ENCODE measurements around the gene NHSL1.

Gene NHSL1

GRCh38 chr6:138482816-138483215 lies 16.5 kb downstream of the NHSL1 start:
- no peaks in the 10 kb centered on the region for H3K4me1 ChIP-seq (ENCODE audit: control insufficient read depth in 1 of 2, insufficient read depth in 1 of 2, low read depth in 1 of 2, low read length in 1 of 2)
- no peaks in the 10 kb centered on the region for H3K27me3 ChIP-seq
- TF ChIP-seq CTCF (IDR thresholded peaks at IDR 0.05) = no peak

GRCh38 chr6:138480279-138480949 lies 18.9 kb downstream of the NHSL1 start:
- no peak overlapping the region for H3K27ac ChIP-seq
- H3K4me1 ChIP-seq (ENCODE audit: control insufficient read depth in 1 of 2, insufficient read depth in 1 of 2, low read depth in 1 of 2, low read length in 1 of 2) = no peaks in the 10 kb centered on the region
- H3K4me3 ChIP-seq (ENCODE audit: low read depth in 1 of 2, low read length in 1 of 2) = no peak overlapping the region
- no peaks in the 10 kb centered on the region for H3K36me3 ChIP-seq
- TF ChIP-seq CTCF (IDR thresholded peaks at IDR 0.05) = no peak
- H3K27me3 ChIP-seq = no peaks in the 10 kb centered on the region
- no peaks in the 10 kb centered on the region for H3K9me3 ChIP-seq

More at GRCh38 chr6:138482816-138483215, 16.5 kb downstream of the NHSL1 start:
- H3K36me3 ChIP-seq = no peaks in the 10 kb centered on the region
- H3K4me3 ChIP-seq (ENCODE audit: low read depth in 1 of 2, low read length in 1 of 2) = no peak overlapping the region
- H3K9me3 ChIP-seq = no peaks in the 10 kb centered on the region
- H3K27ac ChIP-seq = no peak overlapping the region

- Histone ChIP-seq H3K4me1 (ENCODE audit: control insufficient read depth in 1 of 2, insufficient read depth in 1 of 2, low read depth in 1 of 2, low read length in 1 of 2) (no peaks in the 10 kb centered on the region), H3K9me3 (no peaks in the 10 kb centered on the region), H3K4me3 (ENCODE audit: low read depth in 1 of 2, low read length in 1 of 2) (no peak overlapping the region), H3K27ac (no peak overlapping the region), H3K36me3 (no peaks in the 10 kb centered on the region), H3K27me3 (no peaks in the 10 kb centered on the region)
- TF ChIP-seq CTCF (IDR thresholded peaks at IDR 0.05) = no peak
Measured at GRCh38 chr6:138477913-138478539, 21.3 kb downstream of the NHSL1 start.

- TF ChIP-seq CTCF (IDR thresholded peaks at IDR 0.05) = no peak
- Histone ChIP-seq H3K9me3 (no peaks in the 10 kb centered on the region), H3K36me3 (no peaks in the 10 kb centered on the region), H3K27me3 (no peaks in the 10 kb centered on the region), H3K27ac (no peak overlapping the region), H3K4me3 (ENCODE audit: low read depth in 1 of 2, low read length in 1 of 2) (no peak overlapping the region), H3K4me1 (ENCODE audit: control insufficient read depth in 1 of 2, insufficient read depth in 1 of 2, low read depth in 1 of 2, low read length in 1 of 2) (no peaks in the 10 kb centered on the region)
Measured at GRCh38 chr6:138476116-138476515, 23.2 kb downstream of the NHSL1 start.

- TF ChIP-seq CTCF (IDR thresholded peaks at IDR 0.05) = no peak
- no peak overlapping the region for H3K27ac ChIP-seq
- H3K27me3 ChIP-seq = no peaks in the 10 kb centered on the region
- no peaks in the 10 kb centered on the region for H3K36me3 ChIP-seq
- no peak overlapping the region for H3K4me3 ChIP-seq (ENCODE audit: low read depth in 1 of 2, low read length in 1 of 2)
- no peaks in the 10 kb centered on the region for H3K4me1 ChIP-seq (ENCODE audit: control insufficient read depth in 1 of 2, insufficient read depth in 1 of 2, low read depth in 1 of 2, low read length in 1 of 2)
- H3K9me3 ChIP-seq = no peaks in the 10 kb centered on the region
Measured at GRCh38 chr6:138473144-138473543, 26.1 kb downstream of the NHSL1 start.
